Uterus (tissue), 2 donors: ENCODE data around the gene HIC1.

ENCODE experiments used
- POLR2A ChIP-seq, 2 donors: fragments of 450-650 bp; IDR thresholded peaks; one replicate each; pipeline ENCODE4 v1.6.1; 2016; ENCODE audit warnings: antibody characterized with exemption in 2 of 2, mild to moderate bottlenecking in 1 of 2, moderate library complexity in 1 of 2
- TF ChIP-seq, protein P1 (sequence below), 4 experiments: fragments of 200-600 bp in 2 of 4; fragments of 450-650 bp in 2 of 4; sonication (generic) in 2 of 4; IDR thresholded peaks; one replicate each; pipeline ENCODE4 v1.5.1; 2016 to 2019; ENCODE audit warnings: antibody characterized with exemption in 4 of 4, mild to moderate bottlenecking in 2 of 4, moderate library complexity in 1 of 4

DNA sequence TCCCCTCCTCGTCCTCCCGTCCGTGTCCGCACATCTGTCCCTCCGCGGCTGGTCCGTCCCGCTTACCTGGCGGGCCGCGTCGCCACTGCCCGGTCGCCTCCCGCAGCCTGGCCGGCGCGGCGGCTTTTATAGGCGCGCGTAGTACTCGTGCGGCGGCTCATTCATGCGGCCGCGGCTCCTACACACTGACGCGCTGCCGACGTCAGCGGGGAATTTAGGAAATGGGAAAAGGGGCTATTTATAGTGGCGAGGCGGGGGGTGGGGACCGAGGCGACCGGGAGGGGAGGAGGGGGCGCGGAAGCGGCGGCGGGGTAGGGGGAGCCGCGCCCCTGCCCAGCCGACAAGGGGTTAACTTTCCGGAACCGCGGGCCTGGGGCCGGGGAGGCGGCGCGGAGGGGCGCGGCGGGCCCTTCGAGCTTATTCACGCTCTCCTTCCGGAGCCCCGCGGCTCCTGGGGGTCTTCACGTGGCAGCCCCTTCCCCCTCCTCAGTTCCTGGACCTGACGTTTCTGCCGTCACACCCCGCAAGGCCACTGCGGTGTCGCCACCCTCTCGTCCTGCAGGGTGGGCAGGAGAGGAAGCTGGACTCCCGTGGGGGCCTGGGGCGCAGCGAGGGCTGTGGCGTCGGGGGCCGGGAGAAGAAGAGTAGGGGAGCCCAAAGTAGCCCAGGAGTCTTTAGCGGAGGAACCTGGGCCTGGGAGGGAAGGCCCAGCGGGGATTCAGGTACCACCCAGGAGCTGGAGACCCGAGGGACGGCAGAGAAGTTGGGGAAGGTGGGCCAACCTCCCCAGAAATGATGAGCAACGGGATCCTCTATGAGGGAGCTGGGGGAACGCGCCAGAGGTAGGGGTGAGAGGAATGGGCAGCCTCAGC lies 3.6 kb upstream of the HIC1 start:
- TF ChIP-seq, protein P1, sequence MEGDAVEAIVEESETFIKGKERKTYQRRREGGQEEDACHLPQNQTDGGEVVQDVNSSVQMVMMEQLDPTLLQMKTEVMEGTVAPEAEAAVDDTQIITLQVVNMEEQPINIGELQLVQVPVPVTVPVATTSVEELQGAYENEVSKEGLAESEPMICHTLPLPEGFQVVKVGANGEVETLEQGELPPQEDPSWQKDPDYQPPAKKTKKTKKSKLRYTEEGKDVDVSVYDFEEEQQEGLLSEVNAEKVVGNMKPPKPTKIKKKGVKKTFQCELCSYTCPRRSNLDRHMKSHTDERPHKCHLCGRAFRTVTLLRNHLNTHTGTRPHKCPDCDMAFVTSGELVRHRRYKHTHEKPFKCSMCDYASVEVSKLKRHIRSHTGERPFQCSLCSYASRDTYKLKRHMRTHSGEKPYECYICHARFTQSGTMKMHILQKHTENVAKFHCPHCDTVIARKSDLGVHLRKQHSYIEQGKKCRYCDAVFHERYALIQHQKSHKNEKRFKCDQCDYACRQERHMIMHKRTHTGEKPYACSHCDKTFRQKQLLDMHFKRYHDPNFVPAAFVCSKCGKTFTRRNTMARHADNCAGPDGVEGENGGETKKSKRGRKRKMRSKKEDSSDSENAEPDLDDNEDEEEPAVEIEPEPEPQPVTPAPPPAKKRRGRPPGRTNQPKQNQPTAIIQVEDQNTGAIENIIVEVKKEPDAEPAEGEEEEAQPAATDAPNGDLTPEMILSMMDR (IDR thresholded peaks at IDR 0.05), result peak in 1 of 4 experiments; percentile 6
- no peak for TF ChIP-seq POLR2A (IDR thresholded peaks at IDR 0.05)
